COR-L47 (cell line): ENCODE data around the gene RAB3D.
"Not testable (repeated sequence)": the region's sequence is repeated elsewhere in the genome, so short reads cannot be mapped to it uniquely, and the experiment has no call there.

ENCODE experiments used
- DNase-seq: peaks from one replicate; lab custom pipeline; 2025; lab: John Stamatoyannopoulos, UW

RAB3D gene

DNA sequence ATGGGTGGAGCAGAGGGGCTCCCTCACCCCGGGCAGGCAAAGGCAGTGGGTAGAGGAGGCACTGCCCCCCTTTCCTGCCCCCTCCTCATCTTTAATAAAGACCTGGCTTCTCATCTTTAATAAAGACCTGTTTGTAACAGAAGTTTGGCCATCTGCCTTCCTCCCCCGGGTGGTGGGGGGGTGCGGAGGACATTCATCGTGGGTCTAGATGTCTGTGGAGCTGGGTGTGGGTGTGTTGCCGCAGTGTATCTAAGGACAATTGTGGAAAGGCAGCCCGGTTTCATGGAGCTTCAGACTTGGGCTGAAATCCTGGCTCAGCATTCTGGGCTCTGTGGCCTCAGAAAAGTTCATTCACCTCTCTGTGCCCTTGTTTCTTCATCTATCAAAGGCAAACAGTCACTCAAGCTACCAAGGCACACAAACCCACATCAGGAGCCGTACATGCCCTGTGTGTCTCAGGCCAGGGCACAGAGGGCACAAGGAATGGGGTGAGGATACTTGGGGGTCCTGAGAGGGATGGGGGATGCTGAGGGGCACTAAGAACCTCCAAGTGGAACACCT lies 26.2 kb upstream of the RAB3D start:
- DNase-seq = no peak

DNA sequence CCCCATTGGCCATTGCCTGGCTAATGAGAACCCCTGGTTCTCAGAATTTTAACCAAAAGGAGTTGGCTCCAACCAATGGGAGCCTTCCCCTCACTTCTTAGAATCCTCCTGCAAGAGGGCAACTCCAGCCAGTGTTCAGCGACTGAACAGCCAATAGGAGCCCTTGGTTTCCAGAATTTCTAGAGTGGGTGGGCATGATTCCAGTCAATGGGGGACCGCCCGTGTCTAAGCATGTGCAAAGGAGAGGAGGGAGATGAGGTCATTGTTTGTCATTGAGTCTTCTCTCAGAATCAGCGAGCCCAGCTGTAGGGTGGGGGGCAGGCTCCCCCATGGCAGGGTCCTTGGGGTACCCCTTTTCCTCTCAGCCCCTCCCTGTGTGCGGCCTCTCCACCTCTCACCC lies 25.5 kb upstream of the RAB3D start:
- DNase-seq = no peak

DNA sequence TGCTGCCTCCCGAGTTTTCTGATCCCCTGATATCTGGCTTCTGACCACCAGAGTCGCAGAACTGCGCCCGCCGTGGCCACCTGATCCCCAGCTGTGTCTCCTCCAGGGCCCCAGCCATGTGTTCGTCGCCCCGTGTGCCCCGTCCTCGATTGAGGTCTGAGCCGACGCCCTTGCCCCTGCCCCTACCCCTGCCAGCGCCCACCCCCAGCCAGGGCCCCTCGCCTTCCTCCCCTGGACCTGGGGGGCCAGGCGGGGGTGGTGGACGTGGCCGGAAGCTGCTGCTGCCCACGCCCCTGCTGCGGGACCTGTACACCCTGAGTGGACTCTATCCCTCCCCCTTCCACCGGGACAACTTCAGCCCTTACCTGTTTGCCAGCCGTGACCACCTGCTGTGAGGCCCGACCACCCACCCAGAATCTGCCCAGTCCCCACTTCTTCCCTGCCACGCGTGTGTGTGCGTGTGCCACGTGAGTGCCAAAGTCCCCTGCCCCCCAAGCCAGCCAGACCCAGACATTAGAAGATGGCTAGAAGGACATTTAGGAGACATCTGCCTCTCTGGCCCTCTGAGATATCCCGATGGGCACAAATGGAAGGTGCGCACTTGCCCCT lies 24.9 kb upstream of the RAB3D start:
- DNase-seq = no peak

DNA sequence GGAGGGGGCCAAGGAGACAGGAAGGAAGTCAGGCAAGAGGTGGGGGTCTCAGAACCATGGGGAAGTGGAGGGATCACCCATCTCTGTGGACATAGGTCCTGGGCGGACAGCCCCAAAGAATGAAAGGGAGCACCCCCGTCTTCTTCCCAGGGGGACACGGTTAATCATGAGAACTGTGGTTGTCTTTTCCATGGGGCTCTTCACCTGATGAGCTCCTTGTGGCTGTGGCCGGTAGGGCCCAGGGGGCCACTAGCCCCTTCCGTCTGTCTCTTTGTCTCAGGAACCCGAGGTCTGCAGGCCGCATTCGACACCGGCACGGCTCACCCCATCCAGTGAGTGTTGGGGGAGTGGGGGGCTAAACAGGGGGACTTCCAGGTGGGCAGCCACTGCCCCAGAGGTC lies 24.4 kb upstream of the RAB3D start:
- no peak for DNase-seq

DNA sequence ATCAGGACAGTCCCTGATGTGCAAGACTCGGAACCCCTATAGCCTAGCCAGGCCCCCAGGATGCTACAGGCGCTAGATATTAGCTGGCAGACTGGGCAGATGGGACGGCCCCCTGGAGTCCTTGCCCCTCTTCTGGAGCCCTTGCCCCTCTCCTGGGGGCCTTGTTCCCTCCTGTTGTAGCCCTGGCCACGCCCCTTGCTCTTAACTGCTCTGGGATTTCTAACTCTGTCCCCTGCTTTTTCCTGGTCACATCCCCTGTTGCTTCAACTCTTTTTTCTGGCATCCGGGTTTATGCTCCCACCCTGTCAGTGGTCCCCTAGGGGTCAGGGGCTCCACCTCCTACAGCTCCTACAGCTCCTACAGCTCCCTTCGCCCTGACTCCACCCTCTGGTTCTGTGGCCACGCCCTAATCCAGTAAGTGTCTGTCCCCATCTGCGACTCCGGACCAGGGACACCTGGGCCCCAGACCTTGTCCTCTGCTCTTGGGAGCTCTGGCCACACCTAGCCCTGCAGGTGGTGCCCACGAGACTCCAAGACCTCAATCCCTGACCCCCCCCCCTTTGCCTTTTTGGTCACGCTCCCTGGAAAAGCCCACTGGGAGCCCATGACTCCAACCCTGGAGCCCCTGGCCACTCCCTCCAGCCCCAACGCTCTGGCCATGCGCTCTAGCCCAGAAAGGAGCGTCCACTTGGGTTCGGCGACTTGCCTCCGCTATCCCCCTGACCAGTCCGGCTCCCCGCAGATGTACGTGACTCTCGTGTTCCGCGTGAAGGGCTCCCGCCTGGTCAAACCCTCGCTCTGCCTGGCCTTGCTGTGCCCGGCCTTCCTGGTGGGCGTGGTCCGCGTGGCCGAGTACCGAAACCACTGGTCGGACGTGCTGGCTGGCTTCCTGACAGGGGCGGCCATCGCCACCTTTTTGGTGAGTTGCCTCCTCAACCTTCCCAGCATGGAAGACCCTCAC lies 22.6 kb upstream of the RAB3D start:
- DNase-seq = no peak

DNA sequence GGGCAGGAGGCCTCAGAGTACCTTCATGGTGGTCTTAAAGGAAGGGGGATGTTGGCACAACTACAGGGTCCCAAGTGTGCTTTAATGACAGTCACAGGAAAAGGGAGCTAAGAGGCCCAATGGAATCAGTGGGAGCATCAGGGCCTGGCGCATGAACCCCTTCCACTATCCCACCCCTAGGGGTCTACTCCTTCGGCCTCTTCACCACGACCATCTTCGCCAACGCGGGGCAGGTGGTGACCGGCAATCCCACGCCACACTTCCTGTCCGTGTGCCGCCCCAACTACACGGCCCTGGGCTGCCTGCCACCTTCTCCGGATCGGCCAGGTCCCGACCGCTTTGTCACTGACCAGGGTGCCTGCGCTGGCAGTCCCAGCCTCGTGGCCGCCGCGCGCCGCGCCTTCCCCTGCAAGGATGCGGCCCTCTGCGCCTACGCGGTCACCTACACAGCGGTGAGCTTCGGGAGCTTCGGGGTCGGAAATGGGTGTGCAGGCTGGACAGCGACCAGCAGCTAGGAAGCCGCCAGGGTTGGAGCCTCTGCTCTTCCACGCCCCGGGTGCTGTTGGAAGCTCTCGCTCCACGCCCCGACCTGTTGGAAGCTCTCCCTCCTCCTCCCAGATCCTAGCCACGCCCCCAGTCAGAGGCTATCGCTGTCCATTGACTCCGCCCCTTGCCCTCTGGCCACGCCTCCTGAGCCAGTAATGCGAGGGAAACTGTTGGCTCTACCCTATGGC lies 21.7 kb upstream of the RAB3D start:
- DNase-seq = no peak

DNA sequence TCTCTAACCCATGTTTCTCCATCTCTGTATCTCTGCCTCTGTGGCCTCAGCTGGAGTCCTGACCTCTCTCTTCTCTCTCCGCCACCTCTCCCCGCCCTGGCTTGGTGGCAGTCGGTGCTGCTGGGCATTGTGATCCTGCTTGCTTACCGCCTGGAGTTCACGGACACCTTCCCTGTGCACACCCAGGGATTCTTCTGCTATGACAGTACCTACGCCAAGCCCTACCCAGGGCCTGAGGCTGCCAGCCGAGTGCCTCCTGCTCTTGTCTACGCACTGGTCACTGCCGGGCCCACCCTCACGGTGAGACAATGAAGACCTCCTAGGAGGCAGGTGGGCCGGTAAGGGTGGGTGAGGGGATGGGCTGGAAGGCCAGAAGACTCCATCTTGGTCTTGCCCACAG lies 20.0 kb upstream of the RAB3D start:
- no peak for DNase-seq

DNA sequence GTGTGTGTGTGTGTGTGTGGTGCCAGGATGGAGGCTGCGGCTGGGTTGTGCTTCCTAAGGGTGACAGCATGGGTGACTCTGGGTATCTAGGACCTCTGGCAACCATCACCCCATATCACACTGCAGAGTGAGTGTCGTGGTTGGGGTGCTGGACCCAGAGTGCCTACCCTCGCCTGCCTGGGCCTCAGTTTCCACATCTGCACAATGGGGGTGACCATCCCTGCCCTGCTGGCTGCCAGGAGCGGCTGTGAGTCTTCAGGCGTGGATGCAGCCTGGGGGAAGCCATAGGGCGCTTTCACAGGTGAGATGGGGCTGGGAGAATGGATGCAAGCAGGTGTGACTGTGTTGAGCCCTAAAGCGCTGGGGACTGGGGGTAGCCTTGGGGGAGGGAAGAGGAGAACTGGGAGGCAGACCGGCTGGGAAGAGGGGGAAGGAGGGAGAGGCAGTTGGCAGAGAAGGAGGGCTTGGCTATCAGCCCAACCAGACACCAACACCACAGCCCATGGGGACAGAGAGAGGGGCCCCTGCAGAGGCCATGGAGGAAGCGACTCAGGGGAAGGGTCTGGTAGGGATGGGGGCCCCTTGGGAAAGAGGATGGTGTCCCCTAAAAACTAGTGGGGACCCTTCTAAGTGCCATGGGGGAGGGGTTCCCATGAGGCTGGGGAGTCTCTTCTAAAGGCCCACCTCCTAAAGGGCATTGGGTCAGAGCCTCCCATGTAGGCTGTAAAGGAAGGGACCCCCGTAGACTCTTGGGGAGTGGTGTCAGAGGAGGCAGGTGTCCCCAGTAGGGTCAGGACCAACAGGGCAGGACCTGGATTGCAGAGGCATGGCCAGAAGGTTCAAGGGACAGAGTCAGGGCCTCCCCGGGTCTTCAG lies 17.5 kb upstream of the RAB3D start:
- no peak for DNase-seq

DNA sequence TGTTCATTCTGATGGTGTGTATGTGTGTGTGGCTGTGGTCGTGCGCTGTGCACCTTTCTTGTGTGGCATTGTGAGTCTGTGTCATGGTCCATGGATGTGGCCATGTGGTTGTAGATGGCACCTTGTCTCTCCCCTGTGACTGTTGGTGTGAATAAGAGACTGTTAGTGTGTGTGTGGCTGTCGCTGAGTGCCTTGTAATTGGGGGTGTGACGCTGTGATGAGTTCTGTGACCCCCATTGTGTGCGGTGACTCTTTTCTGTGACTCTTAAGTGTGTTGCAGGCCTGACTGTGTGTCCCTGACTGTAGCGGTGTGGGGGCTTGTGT lies 16.6 kb upstream of the RAB3D start:
- DNase-seq = no peak

DNA sequence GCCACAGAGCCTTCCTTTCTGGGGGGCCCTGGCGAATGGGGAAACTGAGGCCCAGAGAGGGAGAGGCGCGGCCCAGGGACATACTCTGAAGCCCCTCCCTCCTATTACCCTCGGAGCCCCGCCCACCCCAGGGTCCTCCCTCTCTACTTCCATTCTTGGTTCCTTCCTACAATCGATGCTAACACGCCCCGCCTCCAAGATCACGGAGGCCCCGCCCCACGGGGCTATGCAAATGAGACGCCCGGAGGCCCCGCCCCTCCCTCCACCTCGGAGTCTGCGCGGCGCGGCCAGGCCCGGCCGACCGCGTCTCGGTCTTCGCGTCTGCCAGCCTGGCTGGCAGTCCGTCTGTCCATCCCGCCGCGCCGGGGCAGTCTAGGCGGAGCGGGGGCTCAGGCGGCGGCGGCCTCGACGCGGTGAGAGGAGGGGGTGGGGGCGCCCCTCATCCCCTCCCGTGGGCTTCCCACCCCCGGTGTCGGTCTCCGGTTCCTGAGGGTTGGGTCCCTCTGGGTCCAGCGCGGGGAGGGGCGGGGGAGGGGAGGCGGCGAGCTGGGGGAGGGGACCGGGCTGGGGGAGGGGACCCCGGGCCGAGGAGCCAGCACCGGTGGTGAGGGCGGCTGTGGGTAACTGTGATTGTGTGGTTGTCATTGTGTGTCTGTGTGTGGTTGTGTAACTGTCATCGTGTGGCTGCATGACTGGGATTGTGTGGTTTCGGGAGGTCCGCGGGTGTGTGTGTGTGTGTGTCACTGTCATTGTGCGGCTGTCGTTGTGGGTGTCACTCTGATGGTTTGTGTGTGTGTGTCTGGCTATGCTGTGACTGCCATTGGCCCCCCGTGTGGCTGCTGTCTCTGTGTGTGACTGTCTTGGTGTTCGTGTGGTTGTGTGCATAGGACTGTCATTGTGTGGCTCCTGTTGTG lies 16.0 kb upstream of the RAB3D start, which contains the start of gene PLPPR2:
Gene PLPPR2 (plus strand): TSS at position 273 of the 914 bp plus-strand sequence. CDS start 2,242 bp downstream, outside the sequence.
- peak; percentile 83 for DNase-seq

DNA sequence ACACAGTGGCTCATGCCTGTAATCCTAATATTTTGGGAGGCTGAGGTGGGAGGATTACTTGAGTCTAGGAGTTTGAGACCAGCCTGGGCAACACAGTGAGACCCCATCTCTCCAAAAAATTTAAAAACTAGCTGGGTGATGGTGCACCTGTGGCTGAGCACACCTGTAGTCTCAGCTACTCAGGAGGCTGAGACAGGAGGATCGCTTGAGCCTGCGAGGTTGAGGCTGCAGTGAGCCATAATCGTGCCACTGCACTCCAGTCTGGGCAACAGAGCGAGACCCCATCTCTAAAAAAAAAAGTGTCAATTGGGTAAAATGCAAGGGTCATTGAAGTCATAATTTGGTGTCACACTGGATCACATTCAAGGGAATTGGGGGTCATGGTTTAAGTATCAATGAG lies 14.6 kb upstream of the RAB3D start:
- DNase-seq = not testable (repeated sequence)

DNA sequence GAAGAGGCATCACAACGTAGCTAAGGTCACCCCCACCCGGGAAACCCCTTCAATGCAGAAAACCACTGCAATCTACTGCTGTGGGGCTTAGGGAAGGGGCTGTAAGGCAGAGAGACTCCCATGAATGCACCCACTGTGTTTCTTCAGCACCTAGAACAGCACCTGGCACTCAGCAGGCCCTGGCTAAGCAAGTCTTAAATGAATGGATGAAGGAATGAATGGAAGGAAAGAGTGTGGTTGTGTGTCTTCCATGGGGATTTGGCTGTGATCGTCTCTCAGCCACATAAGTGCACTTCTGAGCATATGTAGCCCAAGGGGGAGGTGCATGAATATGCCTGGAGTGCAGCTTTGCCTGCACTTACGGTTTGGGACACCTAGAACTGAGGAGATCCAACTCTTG lies 9.7 kb upstream of the RAB3D start:
- DNase-seq = no peak

DNA sequence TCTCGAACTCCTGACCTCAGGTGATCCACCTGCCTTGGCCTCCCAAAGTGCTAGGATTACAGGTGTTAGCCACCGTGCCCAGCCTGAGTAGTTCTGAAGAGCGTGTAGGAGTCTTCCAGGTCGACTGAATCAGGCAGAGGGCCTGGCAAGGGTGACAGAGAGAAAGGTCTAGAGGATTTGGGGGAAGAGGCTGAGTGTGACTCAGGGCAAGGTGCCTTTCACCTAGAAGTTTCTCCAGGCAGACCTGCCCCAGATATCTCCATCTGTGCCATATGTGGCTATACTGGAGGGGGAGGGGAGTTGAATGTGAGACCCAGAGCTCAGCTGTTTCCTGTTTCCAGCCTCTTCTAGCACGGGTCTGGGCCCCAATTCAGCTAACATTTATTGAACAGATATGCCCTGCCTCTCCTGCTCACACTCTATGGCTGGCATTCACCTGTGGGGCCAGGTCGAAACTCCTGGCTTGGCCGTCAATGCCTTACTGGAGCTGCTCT lies 8.1 kb upstream of the RAB3D start:
- DNase-seq = no peak

DNA sequence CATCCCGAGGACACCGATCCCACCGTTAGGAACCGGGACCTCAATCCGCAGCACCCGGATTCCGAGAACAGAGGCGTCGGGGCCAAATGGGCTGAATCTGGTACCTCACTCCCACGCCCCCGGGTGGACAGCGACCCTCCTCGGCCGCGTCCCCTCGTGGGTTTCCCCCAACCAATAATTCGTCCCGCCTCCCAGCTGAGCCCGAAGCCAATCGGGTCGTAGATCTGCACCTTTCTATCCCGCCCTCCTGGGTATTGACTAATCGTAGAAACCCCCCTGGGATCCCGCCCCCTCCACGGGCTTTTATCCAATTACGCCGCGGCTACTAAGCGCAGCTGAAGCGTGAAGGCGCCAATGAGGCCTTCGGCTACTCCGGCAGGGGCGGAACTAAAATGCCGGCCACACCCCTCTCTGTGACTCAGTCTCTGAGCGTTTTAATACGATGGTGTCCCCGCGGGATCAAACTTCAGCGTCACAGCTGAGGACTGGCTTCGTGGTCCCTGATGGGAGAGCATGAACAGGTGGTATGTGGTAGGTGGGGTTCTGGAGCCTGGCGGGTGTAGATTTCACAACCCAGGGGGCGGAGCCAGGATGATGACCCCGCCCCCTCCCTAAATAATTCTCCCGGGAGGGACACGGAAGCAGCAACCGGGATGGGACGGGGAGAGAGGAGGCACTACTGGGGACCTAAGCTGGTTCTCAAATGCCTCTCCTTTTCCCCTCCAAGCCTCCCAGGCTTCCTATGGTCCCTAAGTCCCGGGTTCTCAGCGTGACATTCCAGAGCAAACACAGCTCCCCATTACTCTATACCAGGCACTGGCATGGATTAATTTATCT lies 6.9 kb upstream of the RAB3D start, which contains the start of the genes CCDC159 and TMEM205:
Gene CCDC159 (plus strand): TSS at position 416 of the 837 bp plus-strand sequence. CDS start 88 bp downstream, at position 504.
Gene TMEM205 (minus strand): TSS at position 165 of the 837 bp plus-strand sequence. CDS start 649 bp downstream, outside the sequence.
- peak; percentile 100 for DNase-seq

DNA sequence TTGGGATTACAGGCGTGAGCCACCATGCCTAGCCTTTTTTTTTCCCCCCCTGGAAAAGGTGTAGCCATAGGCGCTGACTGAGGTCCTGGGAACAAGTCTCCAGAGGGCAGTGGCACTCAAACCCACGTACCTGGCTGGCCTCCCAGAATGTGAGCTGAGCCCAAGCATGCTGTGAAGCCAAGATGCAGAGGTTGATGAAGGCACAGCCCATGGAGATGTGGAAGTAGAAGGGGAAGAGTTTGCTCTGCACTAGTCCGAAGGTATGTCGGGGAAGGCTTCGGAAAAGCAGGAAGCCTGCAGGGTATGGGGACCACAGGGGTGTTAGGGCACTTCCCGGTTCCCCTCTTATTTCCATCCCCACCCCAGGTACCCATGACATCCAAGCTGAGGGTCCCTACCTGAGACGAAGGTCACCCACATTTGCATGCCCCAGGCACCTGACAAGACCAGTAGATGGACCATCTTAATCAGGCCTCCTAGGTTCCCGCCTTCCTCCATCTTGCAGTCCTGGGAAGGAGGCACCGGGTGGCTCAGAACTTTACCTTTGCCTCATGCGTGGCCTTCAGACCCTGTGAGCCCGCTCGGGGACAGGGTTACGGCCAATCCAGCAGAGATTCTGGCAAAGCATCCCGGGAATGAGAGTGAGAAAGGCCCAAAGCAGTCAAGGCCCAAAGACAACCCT lies 5.8 kb upstream of the RAB3D start:
- no peak for DNase-seq

DNA sequence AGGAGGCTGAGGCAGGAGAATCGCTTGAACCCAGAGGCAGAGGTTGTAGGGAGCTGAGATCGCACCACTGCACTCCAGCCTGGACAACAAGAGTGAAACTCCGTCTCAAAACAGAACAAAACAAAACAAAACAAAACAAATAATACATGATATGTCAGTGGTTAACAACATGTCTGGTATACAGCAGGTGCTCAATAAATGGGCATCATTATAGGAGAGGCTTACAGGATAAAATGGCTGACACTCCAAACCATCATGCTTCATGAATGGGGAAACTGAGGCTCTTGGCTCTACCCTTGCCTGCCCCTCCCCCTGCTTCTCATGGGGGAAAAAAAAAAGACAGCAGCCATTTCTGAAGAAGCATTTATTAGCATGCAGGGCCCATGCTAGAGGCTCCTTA lies 3.0 kb upstream of the RAB3D start:
- DNase-seq = no peak

DNA sequence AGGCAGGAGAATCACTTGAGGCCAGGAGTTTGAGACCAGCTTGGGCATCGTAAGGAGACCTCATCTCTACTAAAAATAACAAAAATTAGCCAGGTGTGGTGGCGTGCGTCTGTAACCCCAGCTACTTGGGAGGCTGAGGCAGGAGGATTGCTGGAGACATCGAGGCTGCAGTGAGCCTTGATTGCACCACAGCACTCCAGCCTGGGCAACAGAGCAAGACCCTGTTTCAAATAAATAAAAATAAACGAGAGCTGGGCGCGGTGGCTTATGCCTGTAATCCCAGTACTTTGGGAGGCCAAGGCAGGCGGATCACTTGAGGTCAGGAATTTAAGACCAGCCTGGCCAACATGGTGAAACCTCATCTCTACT lies 626 bp upstream of the RAB3D start:
- not testable (repeated sequence) for DNase-seq

DNA sequence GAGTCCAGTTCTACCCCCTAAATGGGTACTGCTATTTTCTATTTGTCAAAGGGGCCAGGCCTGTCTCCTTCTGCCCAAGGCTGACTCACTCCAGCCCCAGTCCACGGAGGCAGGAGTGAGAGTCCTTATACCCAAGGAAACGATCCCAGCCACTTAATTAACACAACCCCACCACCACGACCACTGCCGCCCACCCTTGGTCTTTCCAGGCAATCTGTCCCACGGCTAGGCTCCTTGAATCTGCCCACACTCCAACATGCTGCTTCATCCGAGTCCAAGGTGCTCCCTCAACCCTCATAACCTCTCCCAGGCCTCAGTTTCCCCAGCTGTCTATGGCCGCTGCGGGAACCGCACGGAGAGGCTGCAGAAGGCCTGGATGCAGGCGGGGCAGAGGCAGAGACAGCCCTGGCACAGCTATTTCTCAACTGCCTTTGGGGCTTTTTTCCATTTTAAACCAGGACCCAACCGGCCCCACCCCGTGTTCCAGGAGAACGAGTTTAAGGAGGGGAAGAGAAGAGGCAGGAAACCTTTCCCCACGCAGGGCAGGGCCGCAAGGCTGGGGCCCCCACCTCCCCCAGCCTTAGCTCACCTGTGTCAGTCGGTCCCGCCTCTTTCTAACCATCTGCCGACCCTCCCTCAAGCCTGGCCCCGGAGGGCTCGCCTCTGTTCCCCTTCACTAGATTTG lies 746 bp downstream of the RAB3D start:
- no peak for DNase-seq
